GM19395 (cell line): ENCODE results near the gene COL4A6.
A peak's percentile ranks its signal among the peaks of the same experiment; 100 is the strongest.

Experiments used
- ATAC-seq: cut with Tn5 transposase; IDR thresholded peaks from one replicate; pipeline ENCODE4 v1.9.1; 2021; ENCODE audit warnings: mild to moderate bottlenecking, moderate library complexity; ENCODE audit not compliant: unreplicated experiment

COL4A6 gene

DNA sequence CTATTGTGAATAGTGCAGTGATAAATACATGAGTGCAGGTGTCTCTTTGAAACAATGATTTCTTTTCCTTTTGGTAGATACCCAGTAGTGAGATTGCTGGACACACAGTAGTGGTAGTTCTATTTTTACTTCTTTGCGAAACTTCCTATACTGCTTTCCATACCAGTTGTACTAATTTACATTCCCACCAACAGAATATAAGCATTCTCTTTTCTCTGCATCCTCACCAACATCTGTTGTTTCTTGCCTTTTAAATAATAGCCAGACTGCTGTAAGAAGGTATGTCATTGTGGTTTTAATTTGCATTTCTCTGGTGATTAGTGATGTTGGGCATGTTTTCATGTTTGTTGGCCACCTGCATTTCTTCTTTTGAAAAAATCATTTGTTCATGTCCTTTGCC lies 105.9 kb downstream of the COL4A6 start:
- peak; percentile 81 for ATAC-seq

DNA sequence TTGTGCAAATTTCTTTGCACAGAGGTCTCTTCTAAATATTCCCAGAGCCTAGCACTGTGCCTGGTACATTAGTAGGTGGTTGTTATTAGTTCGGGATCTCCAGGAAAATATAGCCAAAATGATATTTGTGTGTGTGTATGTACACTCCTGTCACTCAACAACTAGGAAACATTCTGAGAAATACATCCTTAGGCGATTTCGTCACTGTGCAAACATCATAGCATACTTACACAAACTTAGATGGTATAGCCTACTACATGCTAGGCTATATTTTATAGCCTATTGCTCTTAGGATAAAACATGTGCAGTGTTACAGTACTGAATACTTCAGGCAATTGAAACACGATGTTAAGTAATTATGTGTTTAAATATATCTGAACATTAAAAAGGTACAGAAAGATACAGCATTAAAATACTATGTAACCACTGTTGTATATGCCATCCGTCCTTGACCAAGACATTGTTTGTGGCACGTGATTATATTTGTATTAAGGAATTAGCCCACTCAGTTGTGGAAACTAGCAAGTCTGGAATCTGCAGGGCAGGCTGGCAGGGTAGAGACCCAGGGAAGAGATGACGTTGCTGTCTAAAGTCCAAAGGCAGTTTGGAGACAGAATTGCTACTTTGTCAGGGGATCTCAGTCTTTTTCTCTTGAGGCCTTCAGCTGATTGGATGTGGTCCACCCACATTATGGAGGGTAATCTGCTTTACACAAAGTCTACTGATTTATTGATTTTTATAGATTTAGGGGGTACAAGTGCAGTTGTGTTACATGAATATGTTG lies 106.9 kb downstream of the COL4A6 start:
- no peak for ATAC-seq

DNA sequence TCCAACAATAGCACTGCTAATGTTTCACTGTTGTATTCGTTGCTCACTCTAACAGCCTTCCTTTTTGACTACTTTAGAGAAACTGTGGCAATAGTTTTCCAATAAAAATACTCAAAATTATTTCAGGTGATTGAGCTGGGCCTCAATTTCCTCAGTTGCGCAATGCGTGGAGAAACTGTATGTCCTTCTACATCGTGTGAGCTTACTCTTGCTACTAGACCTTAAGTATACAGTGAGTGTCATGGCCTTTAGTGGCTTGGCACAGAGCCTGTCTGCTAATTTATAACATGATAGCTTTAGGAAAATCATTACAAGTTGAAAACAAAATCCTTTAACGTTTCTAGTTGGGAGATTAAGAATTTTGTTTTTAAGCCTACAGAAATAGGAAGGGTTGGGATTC lies 114.5 kb downstream of the COL4A6 start:
- no peak for ATAC-seq

DNA sequence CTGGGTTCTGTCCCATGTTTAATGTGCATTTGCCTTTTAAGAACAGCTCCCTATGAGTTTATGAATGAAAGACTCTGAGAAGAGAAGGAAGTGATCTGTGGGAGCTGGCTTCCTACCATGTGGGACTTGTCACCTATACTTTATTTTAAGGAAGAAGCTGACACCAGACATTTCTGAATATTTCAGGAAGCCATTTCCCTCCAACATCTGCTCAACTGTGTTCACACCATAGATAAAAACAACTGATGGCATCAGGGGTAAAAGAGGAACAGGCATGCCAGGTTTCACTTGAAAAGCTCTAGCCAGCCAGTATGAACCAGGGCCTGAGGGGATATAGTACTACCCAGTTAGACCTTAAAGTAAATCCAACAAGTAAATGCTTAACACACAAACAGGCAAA lies 116.0 kb downstream of the COL4A6 start:
- ATAC-seq = no peak

DNA sequence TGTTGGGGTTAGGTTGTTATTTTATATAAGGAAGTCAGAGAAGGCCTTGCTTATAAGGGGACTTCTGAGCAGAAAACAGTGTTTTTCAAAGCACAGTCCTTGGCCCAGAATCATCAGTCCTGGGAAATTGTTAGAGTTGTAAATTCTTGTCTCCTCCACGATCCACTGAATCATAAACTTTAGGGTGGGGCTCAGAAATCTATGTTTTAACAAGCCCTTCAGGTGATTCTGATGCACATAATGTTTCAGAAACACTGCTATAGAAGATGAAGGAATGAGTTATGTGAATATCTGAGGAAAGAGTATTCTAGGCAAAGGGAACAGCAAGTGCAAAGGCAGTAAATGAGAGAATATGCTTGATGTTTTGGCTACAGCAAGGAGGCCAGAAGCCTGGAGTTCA lies 121.8 kb downstream of the COL4A6 start:
- ATAC-seq = no peak

DNA sequence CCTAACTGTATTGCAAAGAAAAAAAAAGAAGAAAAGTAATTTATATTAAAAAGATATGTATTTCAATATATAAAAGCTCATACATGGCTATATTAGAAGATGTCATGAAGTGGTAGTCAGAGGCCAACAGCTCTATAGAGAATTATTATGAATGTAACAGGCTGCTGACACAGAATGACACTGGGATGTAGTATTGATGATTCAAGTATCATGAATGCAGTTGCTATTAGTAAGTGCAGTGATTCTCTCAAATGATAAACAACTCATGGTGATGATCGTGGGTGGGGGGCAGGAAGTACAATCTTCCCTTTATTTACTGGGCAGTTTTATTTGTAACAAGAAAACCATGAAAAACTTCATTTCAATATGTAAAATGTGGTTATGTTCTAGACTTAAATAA lies 124.6 kb downstream of the COL4A6 start:
- ATAC-seq = no peak

DNA sequence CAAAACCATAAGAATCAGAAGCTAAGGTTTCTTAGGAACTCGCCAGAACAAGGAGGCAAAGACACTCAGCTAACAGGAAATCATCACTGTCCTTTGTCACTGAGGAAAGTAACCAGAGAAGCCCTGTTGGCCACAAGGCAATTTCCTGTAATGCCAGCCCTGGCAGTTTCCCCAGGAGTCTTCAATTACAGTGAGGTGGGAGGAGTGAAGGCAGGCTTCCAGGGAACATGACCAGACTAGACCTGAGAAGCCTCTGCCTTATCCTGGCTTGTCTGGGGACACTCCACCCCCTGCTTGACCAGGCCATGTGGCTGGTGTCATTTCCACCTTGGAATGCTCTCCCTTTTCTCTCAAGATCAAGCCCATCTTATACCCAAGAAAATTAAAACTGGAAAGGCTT lies 125.3 kb downstream of the COL4A6 start:
- no peak for ATAC-seq

DNA sequence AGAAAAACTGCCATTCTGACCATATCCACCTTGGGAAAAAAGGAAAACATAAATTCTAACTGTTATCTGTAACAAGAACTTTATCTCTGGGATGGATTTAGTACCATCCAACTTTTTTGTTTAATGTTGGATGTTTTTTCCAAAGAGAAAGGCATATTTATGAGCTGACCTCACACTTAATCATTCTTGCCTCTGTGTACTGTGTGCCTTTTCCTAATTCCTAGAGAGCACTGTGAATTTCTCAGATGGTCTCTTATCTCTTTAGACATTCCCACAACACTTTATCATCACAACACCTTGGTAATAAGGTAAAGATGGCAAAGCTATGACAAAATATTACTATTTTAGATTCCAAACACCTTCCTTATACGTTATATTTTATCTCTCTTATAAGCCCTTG lies 126.2 kb downstream of the COL4A6 start:
- no peak for ATAC-seq

DNA sequence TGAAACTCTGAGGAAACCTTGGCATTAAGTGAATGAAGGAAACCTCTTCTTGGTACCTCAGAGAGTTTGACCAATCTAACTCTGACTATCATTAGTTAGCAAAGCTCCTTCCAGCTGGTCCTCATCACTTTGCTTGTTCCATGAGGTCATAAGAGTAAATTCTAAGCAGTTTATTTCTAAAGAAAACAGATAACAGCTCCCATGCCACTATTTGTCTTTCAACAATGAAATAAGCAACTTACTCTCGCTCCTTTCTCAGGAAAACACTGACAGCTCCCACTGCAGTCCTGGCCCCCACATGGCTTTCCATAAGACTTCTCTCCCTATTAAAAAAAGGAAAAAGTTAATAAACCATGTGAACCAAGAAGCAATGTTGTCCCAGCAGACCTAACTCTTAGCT lies 127.7 kb downstream of the COL4A6 start:
- no peak for ATAC-seq

DNA sequence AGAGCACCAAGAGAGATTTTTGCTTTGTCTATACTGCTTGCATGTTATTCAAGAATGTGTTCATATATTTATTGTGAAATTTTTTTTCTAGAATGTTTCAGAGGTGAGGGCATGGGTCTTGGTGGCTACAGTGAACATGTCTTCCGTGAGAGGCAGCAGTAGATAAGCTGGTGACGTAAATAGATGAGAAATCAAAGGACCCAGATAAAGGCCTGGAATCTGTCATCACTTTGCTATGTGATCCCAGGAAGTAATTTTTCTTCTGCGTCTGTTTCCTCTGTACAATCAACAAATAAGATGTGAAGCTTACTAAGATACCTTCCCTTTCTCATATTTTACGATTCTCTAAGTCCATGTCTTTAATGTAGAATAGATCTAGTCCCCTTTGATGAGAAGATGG lies 129.1 kb downstream of the COL4A6 start:
- no peak for ATAC-seq

DNA sequence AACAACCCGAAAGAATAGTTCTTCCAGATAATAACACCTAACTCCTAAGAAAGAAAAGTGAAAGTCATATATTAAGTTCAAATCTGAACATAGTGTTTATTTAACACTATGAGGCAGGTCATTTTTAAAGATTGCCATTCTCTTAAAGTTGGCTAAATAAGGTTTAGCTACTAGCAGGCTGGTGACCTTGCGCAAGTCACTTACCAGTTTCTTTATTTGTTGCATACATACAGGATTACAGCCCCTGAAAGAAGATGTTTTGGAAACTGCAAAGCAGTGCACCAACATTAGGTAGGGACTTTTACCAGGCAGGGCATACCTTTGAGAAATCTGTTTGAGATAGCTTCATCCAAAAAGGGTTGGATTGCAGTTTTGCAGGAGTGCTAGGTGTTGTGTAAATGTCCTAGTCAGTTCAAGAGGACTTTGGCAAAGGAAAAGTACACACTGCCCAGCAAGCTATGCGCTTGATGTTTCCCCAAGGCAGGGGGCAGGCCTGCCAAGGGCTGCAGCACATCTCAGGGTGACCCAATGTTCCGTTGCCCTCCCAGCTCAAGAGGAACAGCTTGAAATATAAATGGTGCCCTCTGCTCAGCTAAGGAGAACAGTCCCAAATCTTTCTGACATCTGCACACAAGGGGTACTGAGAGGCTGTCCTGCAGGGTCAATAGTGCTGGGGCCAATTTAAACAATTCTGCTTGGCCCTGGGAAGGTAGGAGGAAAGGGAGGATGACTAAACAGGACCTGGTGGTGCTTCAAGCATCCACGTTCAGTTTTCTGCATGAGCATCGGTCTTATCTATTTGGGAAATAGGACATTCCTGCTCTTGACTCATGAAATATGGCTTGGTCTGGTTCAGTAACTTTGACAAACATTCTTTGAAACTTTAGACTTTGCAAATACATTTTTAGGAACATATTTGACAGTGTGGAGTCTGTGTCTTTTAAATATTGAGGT lies 130.8 kb downstream of the COL4A6 start:
- ATAC-seq = no peak

DNA sequence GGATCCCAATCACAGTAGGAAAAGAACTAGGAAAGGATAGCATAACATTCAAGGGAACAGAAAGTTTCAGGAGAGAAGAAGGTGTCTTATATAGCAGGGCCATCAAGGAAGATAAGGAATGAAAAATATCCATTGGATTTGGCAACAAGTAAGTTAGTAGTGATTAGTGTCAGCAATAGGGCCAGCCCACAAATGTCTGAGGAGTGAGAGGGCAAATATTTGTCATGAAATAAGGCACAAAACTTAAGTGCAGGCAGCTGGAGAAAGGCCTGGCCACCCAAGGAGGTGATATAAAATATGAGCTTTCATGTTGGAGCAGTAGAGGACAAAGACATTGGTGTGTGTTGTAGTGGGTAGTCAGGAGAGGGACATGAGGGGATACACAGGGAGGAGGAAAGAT lies 132.1 kb downstream of the COL4A6 start:
- no peak for ATAC-seq

DNA sequence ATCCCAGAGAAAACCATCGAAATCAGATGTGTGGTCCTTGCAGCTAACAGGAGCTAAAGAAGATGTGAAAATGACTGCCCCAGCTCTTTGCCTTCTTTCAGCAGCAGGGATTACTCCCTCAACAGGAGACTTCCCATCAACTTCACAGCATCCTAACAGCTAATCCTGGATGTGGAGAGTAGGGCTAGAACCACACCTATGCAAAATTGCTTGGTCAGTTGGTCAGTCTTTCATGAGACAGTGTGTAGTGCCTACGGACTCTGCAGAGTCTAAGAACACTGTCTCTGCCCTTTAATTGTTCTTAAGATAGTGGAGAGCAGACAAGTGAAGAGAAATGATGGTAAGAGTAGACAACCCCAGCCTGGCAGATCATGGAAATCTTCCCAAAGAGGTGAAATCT lies 133.5 kb downstream of the COL4A6 start:
- no peak for ATAC-seq

DNA sequence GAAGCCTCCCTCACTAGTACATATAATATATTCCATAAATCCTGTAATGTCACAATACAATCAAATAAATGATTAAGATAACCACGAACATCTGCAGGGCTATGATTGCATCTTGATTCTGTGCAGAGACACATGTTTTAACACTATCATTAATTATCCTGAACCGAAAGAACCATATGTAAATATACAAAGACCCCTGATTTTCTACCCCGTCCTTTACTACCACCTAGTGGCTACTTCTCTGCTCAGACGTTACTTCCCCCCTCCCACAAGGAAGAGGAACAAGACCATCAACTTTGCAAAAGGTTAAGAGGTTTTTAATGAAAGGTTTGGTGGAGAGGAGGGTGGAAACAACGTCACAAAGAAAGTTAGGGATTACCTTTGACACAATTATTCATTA lies 134.0 kb downstream of the COL4A6 start:
- peak; percentile 55 for ATAC-seq

DNA sequence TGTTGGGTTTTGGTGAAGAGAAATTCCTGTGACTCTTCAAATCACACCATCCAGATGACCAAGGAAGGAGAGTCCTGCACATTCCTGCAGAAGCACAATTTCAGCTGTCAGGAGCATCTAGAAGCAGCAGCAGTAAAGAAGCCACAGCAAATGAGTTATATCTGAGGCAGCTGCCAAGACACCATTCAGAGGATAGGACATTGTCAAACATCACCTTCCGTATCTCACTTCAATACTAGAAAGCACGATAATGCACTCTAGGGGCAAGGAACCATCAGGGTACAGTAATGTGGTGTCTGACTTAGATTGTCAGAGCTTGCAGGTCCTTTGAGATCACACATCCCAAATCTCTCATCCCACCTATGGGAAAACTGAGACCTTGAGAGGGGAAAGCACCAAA lies 134.5 kb downstream of the COL4A6 start:
- no peak for ATAC-seq

DNA sequence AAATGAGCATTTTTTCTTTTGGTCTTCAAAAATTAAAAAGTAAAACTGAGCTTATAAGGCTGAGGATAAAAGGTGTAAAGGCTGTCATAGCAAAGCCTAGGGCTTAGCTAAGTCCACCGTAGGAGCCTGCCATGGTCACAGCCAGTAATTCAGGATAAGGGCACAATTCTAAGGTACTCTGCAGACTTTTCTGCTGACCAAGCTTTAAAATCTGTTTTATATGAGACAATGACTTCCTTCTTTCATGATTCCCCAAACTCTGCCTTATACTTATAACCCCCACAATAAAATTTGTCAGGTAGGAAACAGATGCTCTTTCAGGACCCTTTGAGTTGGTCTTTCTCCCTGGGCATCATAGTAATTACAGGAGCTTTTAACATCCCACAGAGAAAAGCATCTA lies 138.5 kb downstream of the COL4A6 start:
- no peak for ATAC-seq

DNA sequence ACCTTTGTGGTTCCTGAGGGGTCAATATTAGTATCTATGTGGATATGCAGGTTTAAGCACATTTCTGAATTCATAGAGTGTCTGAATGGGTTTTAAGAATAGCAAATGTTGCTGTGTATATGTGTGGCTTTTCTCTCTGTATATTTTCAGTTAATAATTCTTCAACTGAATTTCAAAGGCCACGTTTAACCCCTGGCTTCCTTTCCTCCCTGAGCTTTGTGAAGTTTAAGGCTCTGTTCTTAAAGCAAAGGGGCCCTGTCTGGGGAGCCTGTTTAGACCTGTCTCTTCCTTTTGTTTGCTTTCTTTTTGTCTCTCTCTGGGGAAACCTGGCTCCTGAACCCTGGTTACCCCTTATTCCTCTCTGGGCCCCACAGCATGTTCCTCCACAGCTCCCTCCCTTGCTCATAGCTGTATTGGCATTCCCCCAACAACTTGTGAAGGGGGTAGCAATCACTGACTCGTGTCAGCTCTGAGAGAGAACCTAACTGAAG lies 139.1 kb downstream of the COL4A6 start:
- peak; percentile 74 for ATAC-seq

DNA sequence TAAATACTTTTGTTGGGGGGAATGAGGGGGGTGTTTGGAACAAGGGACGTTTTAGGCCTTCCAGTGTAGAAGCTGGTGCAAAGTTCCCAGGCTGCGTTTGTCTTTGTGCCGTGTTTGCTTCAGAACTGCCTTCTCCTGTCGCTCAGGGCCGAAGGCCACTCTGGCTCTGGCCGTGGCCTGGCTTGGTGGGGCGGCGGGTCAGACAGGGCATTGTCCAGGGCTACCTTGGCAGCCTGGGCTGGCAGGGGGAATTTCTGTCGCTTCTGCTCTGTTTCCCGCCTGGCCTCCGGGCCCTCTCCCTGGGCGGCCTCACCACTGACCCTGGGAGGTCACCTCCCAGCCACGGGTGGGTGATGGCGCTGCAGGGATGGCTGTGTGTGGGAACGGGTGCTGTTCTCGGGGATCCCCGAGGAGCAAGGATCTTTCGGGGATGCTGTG lies 140.0 kb downstream of the COL4A6 start:
- no peak for ATAC-seq

DNA sequence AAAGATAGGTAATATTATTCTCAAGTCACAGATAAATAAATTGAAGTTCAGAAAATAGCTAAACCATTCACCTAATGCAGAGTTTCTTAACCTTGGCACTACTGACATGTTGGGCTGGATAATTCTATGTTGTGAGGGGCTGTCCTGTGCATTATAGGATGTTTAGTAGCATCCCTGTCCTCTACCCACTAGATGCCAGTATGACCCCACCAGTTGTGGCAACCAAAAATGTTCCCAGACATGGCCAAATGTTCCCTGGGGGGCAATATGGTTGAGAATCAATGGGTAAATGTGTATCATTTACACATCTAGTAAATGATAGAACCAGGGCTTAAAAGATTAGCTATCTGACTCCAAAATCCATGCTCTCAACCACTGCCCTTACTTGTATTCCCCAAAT lies 140.9 kb downstream of the COL4A6 start:
- no peak for ATAC-seq

DNA sequence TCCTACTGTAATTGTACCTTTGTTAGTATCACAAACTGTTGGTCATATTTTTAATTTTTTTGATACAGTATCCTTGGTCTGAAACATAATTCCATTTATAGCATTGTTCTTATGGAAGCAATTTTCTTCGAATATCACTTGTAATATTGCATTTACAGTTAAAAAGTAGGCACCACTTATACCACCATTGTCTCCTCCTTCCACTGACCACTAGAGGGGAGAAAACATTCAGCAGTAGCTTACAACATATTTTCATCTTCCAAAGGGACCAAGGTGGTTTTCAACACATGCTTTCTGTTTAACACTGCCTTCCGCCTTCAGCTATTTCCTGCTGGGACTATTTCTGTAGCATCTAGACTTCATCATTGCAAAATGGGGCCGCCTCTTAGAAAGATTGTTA lies 146.2 kb downstream of the COL4A6 start:
- no peak for ATAC-seq

DNA sequence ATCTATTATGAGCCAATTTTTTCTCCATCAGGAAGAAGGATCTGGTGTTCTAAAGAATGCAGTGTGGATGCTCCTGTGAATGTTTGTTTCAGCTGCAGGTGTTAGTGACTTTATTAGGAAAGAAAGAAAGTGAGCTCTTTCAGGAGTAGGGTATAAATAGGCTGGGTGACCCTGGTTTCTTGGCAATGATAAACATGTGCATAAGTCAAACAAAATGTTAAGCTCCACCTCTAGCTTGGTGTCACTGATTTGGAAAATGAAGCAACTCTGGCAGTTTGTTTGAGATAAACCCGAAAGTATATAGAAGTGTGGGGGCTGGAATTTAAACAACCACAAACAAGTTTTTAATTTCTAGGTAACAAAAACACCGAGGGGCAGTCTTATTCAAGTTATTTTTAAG lies 152.3 kb downstream of the COL4A6 start:
- no peak for ATAC-seq

DNA sequence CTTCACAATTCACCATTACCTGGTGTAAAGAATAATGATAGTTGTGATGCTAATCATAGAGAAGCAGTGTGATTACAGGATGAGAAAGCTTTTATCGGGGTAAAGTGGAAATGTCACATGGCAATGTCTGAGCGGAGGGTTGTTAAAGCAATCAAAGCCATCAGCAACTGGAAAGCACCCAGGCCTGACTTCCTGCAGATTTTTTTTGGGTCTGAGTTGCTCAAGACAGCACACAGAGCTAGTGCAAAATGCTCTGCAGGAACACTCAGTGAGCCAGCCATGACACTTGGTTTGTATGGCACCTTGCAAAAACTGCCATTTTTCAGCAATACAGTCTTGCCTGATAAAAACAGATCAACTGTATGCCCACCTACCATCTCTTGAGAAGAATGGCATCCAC lies 152.9 kb downstream of the COL4A6 start:
- no peak for ATAC-seq
